Posterior vena cava (tissue), 2 donors: Measurements from ENCODE around the gene GRM8. TPM values are rescaled to one million over a fixed set of nuclear protein-coding genes. Genes with fewer than 3 reads are reported as not detected.
A peak's percentile ranks its signal among the peaks of the same experiment; 100 is the strongest.
"Not testable (repeated sequence)": the region's sequence is repeated elsewhere in the genome, so short reads cannot be mapped to it uniquely, and the experiment has no call there.

ENCODE experiments used
- DNase-seq: peaks from one replicate; pipeline ENCODE4 v3.0.0-alpha.2; 2020; ENCODE audit warnings: low spot score
- intact Hi-C, 2 donors: fragments of 100-400 bp; cut with DNase I; formaldehyde crosslinking; loops; one replicate each; pipeline versions ENCODE4 v1.14.1 to v1.14.2; 2022 to 2023
- total RNA-seq, 2 donors: library from RNA; stranded (reverse); fragmentation: NEBNext Ultra II Directional; extraction: Animal tissue kit (Norgen Biotek cat#: 25700); gene quantifications; one replicate each; pipeline ENCODE4 v1.2.1, GENCODE V29; 2021
- donor health status: DM: yes; HTN: yes; CAD: no.
- donor health status: DM: yes; HTN: yes; CAD: no.

The GRM8 gene
- total RNA-seq, 2 donors from 2014 or later: not detected

DNA sequence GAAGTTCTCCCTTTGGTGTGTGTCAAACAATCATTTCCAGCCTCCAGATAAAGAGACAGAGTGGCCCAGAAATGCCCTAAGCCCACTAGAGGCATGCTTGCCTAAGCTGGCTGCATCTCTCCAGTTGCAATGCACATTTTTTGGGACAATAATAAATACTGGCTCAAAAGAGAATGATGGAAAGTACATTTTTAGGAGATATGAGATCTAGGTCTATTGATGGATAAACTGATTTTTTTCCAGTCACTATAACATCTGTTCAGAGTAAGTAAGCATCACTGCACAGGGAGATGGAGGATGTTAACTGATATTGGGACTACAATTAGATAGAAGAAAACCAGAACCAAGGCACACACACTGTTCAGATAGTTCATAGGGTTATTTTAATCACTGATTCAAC lies 553.0 kb downstream of the GRM8 start:
- intact Hi-C loops: no loop called here

DNA sequence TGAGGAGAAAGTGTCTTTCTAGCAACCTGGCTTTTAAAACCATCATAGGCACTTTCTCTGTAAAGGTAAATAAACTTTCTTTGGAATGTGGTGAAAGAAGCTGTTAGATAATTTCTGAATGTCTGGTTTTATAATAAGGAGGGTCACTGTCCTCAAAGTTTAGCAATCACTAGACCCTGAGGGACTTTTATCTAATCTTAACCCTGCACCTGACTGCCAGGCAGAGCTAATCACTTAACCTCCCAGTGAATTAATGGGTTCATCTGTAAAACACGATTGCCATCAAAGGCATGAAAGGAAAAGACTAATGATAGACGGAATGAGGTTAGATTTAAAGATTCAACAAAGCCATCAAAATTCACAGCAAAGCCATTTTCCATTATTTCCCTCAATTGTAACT lies 553.8 kb downstream of the GRM8 start:
- intact Hi-C loops: no loop called here
- DNase-seq: no peak

More for the DNA sequence above, 553.0 kb downstream of the GRM8 start:
- no peak for DNase-seq

GRCh38 chr7:126698446-126698845 lies 554.3 kb downstream of the GRM8 start:
- no peak for DNase-seq
- intact Hi-C loops: no loop called here

GRCh38 chr7:126696256-126697038 lies 556.3 kb downstream of the GRM8 start:
- DNase-seq: no peak
- intact Hi-C loops: no loop called here

GRCh38 chr7:126690848-126691751 lies 561.6 kb downstream of the GRM8 start:
- no peak for DNase-seq
- intact Hi-C loops: no loop called here

- no peak for DNase-seq
- intact Hi-C loops: no loop called here
These were observed 562.6 kb downstream of the GRM8 start for GRCh38 chr7:126690104-126690503.

- DNase-seq: no peak
- intact Hi-C loops: no loop called here
These were observed 563.7 kb downstream of the GRM8 start for GRCh38 chr7:126689037-126689436.

GRCh38 chr7:126686474-126686873 lies 566.3 kb downstream of the GRM8 start:
- no peak for DNase-seq
- intact Hi-C loops: no loop called here

DNA sequence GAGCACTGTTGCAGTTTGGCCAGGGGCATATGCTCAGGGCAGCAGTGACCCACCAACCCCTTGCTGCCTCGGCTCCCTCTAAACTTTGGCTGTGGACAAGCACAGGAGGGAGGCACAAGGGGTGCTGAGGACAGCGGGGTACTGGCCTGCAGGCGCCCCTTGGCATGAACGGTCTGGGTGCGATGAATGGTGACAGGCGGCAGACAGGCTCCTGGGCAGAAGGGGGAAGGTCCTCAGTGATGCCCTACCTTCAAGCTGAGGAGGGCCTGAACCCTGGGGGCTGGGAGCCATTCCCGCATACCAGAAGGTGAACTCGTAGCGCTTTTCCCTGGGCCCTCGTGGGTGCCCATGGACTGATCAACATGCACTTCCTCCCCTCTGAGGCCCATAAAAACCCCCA lies 567.1 kb downstream of the GRM8 start:
- intact Hi-C loops: no loop called here
- no peak for DNase-seq

- intact Hi-C loops: no loop called here
- no peak for DNase-seq
These were observed 567.6 kb downstream of the GRM8 start for GRCh38 chr7:126685018-126685573.

GRCh38 chr7:126682176-126682575 lies 570.6 kb downstream of the GRM8 start:
- intact Hi-C loops: loop anchor here in 1 of 2 donors (2.0 kb wide), 1 partner anchor 35 kb away; no protein-coding TSS in a partner anchor
- no peak for DNase-seq

DNA sequence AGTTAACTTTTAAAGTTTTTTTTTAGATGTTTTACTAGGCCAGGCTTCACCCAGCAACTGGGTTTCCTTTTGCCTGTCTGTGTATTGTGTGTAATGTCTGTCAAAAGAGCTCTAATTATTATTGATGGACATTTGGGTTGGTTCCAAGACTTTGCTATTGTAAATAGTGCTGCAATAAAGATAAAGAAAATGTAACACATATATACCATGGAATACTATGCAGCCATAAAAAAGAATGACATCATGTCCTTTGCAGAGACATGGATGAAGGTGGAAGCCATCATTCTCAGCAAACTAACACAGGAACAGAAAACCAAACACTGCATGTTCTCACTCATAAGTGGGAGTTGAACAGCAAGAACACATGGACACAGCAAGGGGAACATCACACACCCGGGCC lies 584.0 kb downstream of the GRM8 start:
- intact Hi-C loops, DNase-seq: not testable (repeated sequence)

- intact Hi-C loops: no loop called here
- DNase-seq: no peak
These were observed 584.4 kb downstream of the GRM8 start for GRCh38 chr7:126668367-126668752.

- no peak for DNase-seq
- intact Hi-C loops: no loop called here
These were observed 584.9 kb downstream of the GRM8 start for GRCh38 chr7:126667742-126668366.

- intact Hi-C loops: no loop called here
These were observed 589.9 kb downstream of the GRM8 start for GRCh38 chr7:126662856-126663255.

GRCh38 chr7:126659124-126659523 lies 593.6 kb downstream of the GRM8 start:
- DNase-seq: no peak
- intact Hi-C loops: no loop called here

More at GRCh38 chr7:126662856-126663255, 589.9 kb downstream of the GRM8 start:
- no peak for DNase-seq

GRCh38 chr7:126658684-126659083 lies 594.1 kb downstream of the GRM8 start:
- peak; percentile 61 for DNase-seq
- intact Hi-C loops: no loop called here

DNA sequence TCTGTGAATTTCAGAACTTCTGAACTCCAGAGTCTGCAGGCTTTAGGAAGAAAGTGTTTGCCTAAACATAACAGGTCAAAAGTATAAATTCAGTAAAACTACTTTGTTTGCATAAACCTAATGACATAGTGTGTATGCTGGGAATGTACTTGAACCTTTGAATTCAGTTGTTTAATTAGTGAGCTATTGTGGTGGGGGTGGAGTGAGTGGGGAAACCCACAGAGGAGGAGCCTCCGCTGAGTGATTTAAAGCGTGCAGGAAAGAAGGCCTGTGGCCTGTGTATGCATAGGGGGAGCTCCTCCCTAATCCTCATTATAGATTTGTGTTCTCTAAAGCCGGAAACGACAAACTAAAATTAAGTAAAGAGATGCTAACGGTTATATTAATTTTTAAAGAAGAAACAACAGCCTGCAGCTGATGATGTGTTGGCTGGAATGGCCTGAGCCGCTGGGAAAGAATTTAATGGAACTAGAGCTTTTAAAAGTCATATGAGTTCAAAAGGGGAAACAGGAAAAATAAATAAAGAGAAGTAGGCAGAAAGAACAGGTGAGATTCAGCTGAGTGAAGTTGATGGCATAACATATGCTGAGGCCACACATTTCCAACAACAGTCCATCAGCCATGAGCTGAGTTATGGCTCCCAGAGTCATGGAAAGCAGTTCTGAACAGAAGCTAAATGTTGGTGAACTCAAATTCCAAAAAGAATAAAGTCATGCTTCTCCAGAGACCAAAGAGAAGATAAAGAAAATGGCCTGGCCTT lies 595.0 kb downstream of the GRM8 start:
- intact Hi-C loops: no loop called here

GRCh38 chr7:126657137-126657536 lies 595.6 kb downstream of the GRM8 start:
- intact Hi-C loops: no loop called here
- no peak for DNase-seq

More for the DNA sequence above, 595.0 kb downstream of the GRM8 start:
- DNase-seq: no peak
